GM18951 (cell line): ENCODE data around the gene SLC43A2.
A peak's percentile ranks its signal among the peaks of the same experiment; 100 is the strongest.
"Not testable (repeated sequence)": the region's sequence is repeated elsewhere in the genome, so short reads cannot be mapped to it uniquely, and the experiment has no call there.

Experiments used
- POLR2A ChIP-seq: IDR thresholded peaks from 4 replicates; pipeline ENCODE4 v1.6.1; 2011; ENCODE audit warnings: mild to moderate bottlenecking; ENCODE audit not compliant: insufficient read length, insufficient read depth; ENCODE audit errors: extremely low read depth
- in situ Hi-C: fragments of 300-500 bp; cut with MboI; formaldehyde crosslinking; loops from one replicate; pipeline ENCODE4 v1.12.0; 2022; ENCODE audit warnings: low sequenced_read_pairs, mixed read lengths, inconsistent platforms; ENCODE audit not compliant: unreplicated experiment

The SLC43A2 gene

DNA sequence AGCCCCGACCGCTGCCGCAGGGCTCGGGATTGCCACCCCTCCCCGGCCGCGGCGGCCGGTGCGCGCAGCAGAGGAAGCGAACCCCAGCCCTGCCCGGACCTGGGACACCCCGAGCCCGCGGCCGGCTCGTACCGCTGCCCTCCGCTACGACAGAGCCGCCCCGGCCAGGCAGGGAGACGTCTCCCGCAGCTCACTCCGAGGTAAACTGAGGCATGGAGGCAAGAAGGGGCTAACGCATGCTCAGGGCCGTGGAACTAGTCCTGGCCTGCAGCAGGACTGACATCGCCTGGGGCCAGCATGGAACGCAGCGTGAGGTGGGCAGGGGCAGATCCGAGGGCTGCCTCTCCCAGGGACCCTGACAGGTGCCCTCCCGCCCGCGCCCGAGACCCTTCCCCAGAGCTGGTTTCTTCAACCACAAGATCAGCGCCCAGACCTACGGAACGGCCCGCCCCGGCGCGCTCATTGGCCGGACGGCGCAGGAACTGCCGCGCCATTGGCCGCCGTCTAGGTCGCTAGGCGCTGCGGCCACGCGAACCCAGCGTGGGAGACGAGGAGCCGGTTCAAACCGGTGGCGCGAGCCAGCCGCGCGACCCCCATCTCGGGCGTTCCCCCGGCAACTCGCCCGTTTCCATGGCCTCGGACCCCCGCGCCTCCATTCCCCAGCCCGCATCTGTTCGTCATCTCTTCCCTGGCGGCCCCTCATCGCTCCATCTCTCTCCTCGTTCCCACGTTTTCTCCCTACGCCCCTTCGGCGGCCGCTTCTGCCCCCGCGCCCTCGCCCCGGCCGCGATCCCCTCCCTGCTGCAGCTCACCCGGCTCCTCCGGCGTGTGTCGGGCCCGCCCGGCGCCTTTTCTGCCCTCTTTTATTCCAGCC, at the start of gene SLC43A2:
TSS of gene SLC43A2 (minus strand) at position 853 of the 874 bp plus-strand sequence. CDS start 960 bp downstream, outside the sequence.
- in situ Hi-C loops, result loop anchor here (5.0 kb wide), 1 partner anchor 36 kb away; no protein-coding TSS in a partner anchor
- TF ChIP-seq POLR2A, result peak; percentile 37

DNA sequence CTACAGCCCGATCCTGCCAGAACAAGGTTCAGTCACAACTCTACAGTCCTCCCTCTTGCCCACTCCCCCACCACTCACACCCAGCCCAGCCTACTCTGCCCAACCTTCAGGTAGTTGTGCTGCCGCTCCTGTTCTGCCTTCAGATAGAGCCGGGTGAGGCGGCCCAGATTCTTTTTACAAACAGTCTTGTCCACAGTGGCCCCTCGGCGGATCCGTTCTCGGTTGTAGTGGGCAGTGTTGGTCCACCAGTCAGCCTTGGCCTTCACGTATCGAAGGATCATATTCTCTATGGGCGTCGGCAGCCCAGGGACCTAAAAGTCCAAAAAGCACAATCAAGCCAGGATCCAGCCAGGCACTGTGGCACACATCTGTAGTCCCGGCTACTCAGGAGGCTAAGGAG, 47.8 kb upstream of the SLC43A2 start:
- TF ChIP-seq POLR2A, result no peak
- in situ Hi-C loops, result no loop called here

DNA sequence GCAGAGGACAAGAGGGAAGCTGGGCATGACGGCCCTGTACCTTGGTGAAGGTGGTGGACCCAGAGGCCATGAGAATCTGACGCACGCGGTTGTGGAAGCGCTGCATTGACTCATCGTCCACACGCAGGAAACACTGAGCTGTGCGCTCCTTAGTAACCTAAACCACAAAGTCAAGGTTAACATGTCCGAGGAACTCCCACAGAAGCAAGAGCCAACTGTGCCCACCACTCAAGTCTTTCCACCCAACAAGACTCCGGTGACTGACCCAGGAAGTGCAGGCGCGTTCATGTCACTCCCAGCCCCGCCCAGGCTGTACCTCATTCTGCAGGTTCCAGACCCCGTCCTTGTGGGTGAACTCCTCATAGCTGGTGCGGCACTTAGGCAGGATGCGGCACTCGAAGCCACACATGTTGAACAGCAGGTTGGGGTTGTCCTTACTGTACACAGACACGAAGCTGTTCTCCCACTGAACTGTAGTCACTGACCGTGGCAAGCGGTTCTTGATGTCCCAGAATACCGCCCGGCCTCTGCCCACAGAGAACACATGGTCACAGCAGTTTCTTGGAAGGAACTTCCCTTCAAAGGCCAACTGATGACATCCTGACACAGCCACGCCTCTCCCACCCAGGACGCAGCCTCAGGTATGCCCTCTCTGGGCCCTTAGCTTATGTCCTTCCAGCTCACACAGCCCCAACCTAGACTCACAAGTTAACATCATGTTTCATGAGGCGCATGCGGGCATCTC, 44.6 kb upstream of the SLC43A2 start:
- no peak for TF ChIP-seq POLR2A
- in situ Hi-C loops, result no loop called here

DNA sequence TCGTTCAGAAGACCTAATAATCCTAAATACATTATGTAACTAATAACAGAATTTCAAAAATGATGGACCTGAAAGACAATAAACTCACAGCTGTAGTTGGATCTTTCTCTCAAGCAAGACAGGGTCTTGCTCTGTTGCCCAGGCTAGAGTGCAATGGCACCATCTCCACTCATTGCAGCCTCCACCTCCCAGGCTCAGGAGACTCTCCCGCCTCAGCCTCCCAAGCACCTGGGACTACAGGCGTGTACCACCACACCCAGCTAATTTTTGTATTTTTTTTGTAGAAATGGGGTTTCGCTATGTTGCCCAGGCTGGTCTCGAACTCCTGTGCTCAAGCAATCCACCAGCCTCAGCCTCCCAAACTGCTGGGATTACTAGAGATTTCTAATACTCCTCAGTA, 35.3 kb upstream of the SLC43A2 start:
- in situ Hi-C loops, result not testable (repeated sequence)

DNA sequence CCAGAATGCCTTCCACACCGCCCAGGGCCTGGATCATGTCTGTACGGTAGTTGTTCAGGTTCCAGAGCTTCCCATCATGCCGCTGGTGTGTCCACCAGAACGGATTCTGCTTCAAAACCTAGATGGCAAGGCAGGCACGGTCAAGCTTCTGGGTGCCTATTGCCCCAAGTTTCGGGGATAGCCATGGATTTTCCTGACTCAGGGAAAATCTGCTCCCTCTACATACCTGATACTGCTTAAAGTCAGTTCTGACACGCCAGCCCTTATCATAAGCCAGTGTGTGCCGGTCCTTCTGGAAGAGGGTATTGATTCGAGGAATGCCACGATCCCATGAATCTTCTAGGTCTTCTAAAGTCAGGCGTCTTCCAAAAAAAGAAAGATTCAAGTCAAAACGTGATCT, 32.4 kb upstream of the SLC43A2 start:
- TF ChIP-seq POLR2A, result no peak
- in situ Hi-C loops, result no loop called here

DNA sequence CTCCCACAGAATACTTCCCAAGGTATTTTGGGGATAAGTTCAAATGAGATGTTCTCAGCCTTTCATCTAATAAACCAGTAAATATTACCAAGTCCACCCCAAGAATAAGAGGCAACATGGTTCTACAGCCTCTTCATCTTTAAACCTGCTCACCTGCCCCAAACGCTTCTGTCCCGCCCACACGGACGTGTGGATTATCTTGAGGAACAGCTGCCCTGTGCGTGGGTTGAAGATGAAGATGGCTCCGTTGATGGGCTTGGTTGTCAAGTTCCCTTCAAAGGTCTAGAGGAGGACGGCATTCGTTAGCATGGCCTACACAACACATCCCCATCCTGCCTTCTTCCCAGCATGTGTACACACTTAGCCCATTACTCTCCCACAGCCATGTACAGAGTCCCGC, 29.5 kb upstream of the SLC43A2 start:
- in situ Hi-C loops, result no loop called here
- TF ChIP-seq POLR2A, result no peak

DNA sequence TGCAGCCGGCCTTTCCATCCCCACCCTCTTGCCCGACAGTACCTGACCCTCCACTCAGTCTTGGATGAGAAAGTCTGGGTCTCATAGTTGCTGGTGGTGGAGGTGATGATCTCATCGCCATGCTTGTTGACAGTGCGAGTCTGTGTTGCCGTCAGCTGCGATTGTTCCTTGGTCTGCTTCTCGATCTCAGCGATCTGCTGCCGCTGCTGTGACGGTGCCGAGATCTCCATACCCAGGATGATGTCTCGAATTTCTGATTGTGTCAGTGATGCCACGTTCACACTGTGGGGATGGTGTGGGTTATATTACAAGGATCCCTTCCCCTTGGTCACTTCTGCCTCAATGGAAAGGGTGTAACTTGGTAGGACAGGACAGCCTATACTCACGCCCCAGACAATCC, 25.1 kb upstream of the SLC43A2 start:
- in situ Hi-C loops, result no loop called here
- no peak for TF ChIP-seq POLR2A

DNA sequence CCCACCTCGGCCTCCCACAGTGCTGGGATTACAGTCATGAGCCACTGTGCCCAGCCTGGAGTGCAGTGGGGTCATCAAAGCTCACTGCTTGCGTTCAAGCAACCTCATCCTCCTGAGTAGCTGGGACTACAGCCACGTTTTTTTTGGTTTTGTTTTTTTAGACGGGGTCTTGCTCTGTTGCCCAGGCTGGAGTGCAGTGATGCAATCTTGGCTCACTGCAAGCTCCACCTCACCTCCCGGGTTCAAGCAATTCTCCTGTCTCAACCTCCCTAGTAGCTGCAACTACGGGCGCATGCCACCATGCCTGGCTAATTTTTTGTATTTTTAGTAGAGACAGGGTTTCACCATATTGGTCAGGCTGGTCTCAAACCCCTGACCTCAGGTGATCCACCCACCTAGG, 24.2 kb upstream of the SLC43A2 start:
- in situ Hi-C loops, result not testable (repeated sequence)

DNA sequence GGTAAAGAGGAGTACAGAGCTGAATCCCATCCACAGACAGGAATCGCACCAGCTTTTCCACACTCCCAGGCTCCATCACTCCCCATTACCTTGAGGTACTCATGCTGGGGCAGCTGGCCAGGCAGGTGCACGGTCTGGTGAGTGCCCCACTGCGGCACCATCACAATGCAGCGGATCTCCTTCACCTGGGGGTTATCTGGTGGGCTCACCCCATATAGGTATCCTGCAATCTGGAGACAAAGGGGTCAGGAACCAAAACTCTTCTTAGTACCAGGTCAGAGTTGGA, 22.9 kb upstream of the SLC43A2 start:
- in situ Hi-C loops, result no loop called here
- TF ChIP-seq POLR2A, result no peak

DNA sequence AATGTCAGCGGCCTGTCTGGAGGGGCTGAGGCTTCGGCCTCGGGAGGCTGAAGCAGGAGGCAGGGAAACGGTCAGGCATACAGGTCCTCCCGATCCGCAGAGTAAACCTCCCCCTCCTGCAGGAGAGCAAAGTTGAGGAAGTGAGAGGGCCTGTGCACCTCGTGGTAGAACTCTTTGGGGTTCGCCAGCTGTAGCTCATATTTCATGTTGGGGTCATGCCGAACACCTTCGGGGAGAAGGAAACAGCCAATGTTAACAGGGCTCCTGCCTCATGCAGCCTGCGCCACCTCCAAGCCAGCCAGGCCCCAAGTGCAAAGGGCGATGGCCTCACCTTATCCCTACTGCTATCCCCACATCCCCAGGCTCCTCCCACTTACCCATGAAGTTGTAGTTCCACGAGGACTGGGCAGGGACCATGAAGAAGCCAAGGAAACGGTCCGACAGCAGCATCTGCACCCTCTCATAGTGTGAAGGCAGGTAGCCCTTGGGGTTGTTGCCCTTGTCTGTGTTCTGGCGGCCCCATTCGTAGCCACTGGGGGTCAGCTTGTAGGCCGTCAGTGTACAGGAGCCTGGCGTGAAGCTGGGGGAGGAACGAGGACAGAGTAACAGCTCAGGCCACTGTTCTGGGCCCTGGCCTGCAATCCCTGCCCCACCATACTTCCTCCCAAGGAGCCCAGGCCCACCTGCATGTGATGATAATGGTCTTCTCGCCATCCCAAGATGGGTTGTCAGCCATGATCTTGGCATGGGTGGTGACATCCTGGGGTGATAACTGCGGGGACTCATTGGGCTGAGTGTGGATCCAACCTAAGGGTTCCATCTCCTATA, 22.3 kb upstream of the SLC43A2 start:
- TF ChIP-seq POLR2A, result no peak
- in situ Hi-C loops, result no loop called here

DNA sequence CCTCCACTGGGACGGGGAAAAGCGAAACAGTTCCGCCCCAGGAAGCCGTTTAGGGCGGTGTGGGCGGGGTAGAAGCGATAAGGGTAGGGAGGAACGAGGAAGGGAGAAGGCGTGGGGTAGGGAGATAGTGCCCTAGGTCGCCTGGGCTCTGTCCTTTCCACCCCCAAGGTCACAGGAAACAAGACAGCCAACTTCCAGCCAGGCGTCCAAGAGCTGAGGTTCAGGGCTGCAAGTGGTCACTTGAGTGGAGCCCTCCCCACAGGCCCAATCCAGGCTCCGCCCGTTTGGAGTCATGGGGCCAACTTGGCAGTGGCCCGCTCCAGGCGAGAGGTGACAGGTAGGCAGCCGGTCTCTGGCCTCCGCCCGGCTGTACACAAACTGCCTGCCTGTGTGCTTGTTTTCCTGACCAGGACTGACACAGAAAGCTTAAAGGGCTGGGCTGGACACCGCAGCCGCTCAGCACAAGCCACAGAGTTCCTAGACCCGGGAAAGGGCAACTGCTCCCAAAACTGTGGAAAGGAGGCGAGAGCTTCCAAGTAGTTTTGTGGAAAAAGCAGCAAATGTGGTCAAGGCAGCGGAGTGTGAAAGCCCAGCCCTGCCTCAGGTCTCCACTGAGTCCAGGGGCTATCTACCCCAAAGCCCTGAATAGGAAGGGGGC, 21.3 kb upstream of the SLC43A2 start, which contains the start of gene RILP:
TSS of gene RILP (minus strand) at position 23 of the 658 bp plus-strand sequence. CDS start 62 bp downstream, outside the sequence.
- no peak for TF ChIP-seq POLR2A
- in situ Hi-C loops, result no loop called here

DNA sequence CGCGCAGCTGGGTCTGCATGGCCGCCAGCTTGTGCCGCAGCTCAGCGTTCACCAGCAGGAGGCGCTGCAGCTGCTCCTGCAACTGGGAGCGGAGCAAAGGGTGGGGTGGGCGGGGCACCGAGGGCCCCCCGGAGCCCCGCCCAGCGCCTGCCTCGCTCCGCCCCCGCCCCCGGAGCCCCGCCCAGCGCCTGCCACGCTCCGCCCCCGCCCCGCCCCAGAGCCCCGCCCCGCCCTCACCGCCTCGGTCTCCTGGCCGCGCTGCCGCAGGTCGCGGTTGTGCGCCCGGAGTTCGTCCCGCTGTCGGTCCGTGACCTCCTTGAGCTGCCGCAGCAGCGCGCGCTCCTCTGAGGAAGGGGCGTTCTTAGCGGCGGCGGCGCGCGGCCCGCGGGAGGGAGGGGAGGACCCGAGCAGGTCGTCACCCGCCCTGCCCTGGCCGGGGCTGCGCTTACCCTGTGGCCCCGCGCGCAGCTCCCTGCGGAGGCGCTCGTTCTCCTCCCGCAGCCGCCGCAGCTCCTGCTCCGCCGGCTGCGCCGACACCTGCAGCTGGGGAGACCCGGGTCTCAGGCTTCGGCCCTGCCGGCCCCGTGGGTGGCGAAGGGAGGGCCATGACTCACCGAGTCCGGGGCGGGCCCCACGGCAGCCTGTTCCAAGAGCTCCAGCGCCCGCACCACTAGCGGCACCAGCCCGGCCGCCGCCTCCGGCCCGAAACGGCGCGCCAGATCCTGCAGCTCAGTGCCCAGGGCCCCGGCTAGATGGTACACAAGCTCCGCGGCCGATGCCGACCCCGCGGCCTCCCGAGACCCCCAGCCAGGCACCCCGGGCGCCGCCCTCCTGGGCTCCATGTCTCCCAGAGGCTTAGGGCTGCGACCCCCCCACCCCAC, 20.6 kb upstream of the SLC43A2 start:
- TF ChIP-seq POLR2A, result peak; percentile 51
- in situ Hi-C loops, result no loop called here
